ENCODE measurements around the gene CYP4F22.
"Not testable (repeated sequence)": the region's sequence is repeated elsewhere in the genome, so short reads cannot be mapped to it uniquely, and the experiment has no call there.

Gene CYP4F22

GRCh38 chr19:15508035-15508710 is at the start of gene CYP4F22:
TSS of gene CYP4F22 (plus strand) at chr19:15508525. CDS start at chr19:15525337, 16,812 bp downstream.
- DNase-seq (ENCODE audit: low read depth): no peak

GRCh38 chr19:15461694-15462093 is 46.6 kb upstream of the CYP4F22 start:
- no peak for DNase-seq (ENCODE audit: low read depth)

GRCh38 chr19:15463861-15464371 is 44.4 kb upstream of the CYP4F22 start:
- DNase-seq (ENCODE audit: low read depth): no peak

- DNase-seq (ENCODE audit: low read depth): no peak
Observed at GRCh38 chr19:15464394-15465385, 43.6 kb upstream of the CYP4F22 start, which contains the start of gene RASAL3. TSS of gene RASAL3 (minus strand) at chr19:15464544. CDS start at chr19:15464358, 186 bp downstream.

GRCh38 chr19:15466851-15467733 is 41.2 kb upstream of the CYP4F22 start:
- no peak for DNase-seq (ENCODE audit: low read depth)

- no peak for DNase-seq (ENCODE audit: low read depth)
Observed at GRCh38 chr19:15467734-15468214, 40.6 kb upstream of the CYP4F22 start.

- DNase-seq (ENCODE audit: low read depth): no peak
Observed at GRCh38 chr19:15468675-15469512, 39.4 kb upstream of the CYP4F22 start.

GRCh38 chr19:15469513-15470297 is 38.6 kb upstream of the CYP4F22 start:
- DNase-seq (ENCODE audit: low read depth): no peak

- no peak for DNase-seq (ENCODE audit: low read depth)
Observed at GRCh38 chr19:15471639-15472101, 36.7 kb upstream of the CYP4F22 start.

- DNase-seq (ENCODE audit: low read depth): not testable (repeated sequence)
Observed at GRCh38 chr19:15473821-15474220, 34.5 kb upstream of the CYP4F22 start.

- no peak for DNase-seq (ENCODE audit: low read depth)
Observed at GRCh38 chr19:15475169-15475568, 33.2 kb upstream of the CYP4F22 start.

- no peak for DNase-seq (ENCODE audit: low read depth)
Observed at GRCh38 chr19:15475611-15476010, 32.7 kb upstream of the CYP4F22 start.

GRCh38 chr19:15476325-15476724 is 32.0 kb upstream of the CYP4F22 start:
- no peak for DNase-seq (ENCODE audit: low read depth)

- no peak for DNase-seq (ENCODE audit: low read depth)
Observed at GRCh38 chr19:15479391-15480345, 28.7 kb upstream of the CYP4F22 start, which contains the start of gene PGLYRP2. TSS of gene PGLYRP2 (minus strand) at chr19:15479501. CDS start at chr19:15479371, 130 bp downstream.

GRCh38 chr19:15480996-15481395 is 27.3 kb upstream of the CYP4F22 start:
- DNase-seq (ENCODE audit: low read depth): not testable (repeated sequence)

GRCh38 chr19:15485768-15486167 is 22.6 kb upstream of the CYP4F22 start:
- not testable (repeated sequence) for DNase-seq (ENCODE audit: low read depth)

- no peak for DNase-seq (ENCODE audit: low read depth)
Observed at GRCh38 chr19:15487038-15487437, 21.3 kb upstream of the CYP4F22 start.

Data from stromal cell of bone marrow (primary cell).